Endometrium (tissue), 2 donors: Measurements from ENCODE around the gene POLR1C.
"Not testable (repeated sequence)": the region's sequence is repeated elsewhere in the genome, so short reads cannot be mapped to it uniquely, and the experiment has no call there.

Experiments used
- FAIRE-seq: peaks from 2 replicates; lab custom pipeline; 2012; peaks lifted over from hg19 to GRCh38; lab: Jason Lieb, UNC
- donor health status: control.
- donor health status: control.

The POLR1C gene, protein sequence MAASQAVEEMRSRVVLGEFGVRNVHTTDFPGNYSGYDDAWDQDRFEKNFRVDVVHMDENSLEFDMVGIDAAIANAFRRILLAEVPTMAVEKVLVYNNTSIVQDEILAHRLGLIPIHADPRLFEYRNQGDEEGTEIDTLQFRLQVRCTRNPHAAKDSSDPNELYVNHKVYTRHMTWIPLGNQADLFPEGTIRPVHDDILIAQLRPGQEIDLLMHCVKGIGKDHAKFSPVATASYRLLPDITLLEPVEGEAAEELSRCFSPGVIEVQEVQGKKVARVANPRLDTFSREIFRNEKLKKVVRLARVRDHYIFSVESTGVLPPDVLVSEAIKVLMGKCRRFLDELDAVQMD

DNA sequence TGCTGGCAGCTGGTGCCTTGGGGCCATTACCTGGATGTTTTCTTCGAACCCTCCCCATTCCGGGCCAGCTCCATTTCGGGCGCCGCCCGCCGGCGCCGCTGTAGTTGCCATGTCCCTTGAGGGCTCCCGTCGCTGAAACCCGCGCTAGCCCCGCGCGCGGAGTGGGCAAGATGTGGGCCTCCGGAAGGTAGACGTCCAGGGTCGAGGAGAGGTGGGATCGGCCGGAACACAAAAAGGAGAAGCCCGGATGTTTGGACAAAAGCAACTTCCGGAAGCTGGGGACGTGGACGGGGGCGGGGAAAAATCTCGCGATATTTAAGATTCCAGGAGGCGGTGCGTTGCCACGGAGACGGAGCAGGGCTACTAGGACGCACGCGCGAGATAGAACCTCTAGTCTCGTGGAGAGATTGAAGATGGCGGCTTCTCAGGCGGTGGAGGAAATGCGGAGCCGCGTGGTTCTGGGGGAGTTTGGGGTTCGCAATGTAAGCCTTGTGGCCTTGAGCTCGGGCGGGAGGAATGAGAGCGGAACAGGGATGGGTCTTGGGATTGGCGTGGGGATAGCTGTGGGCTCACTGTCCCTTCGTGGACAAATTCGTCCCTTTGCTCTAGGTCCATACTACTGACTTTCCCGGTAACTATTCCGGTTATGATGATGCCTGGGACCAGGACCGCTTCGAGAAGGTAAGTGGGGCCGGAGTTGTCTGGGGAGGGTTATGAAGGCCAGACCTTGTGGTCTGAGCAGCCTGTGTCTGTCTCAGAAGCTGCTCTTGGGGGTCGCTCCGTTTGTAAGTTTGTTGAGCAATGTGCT is at the start of gene POLR1C, which contains the start of gene YIPF3:
Gene POLR1C, plus strand, starts transcription at position 393 of the 808 bp plus-strand sequence. Its CDS starts 21 bp downstream, at position 414.
Gene YIPF3, minus strand, starts transcription at position 230 of the 808 bp plus-strand sequence. Its CDS starts 119 bp downstream, at position 111.
- FAIRE-seq = peak; percentile 87

GRCh38 chr6:43467265-43467664 is 49.6 kb upstream of the POLR1C start:
- not testable (repeated sequence) for FAIRE-seq

DNA sequence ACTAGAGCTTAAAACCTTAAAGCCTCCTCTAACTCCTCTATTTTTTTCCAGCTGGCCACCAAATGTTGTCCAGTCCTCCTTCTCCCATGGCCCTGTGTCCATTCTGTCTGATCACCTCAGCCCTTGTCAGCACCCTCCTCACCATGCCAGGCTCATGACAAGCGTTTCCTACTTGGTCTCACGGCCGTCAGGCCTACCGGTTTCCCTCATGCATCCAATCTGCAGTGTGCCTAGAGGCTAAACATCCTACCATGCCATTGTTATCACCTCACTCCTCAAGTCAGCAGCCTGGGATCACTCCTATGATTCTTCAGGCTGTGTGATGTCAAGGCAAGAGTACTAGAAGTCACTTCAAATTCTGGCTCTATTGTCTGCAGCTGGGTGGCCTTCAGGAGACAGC is 49.1 kb upstream of the POLR1C start:
- FAIRE-seq = no peak

DNA sequence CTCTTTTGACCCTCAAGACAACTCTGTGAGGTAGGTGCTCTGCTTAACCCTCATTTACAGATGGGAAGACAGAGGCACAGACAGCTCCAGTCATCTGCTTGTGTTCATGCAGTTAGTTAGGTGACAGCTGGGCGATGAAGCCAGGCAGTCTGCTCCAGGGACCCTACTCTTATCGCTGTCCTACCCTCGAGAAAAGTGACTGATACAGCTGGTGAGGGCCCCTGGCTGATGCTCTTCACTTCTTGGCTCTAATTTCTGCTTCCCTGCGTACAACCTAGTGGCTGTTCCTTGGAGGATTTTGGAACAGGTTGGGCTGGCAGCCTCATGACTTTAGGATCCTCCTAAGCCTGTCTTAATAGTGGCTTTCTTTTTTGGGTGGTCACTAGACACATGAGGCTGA is 48.6 kb upstream of the POLR1C start:
- no peak for FAIRE-seq

GRCh38 chr6:43468748-43469681 is 47.9 kb upstream of the POLR1C start:
- no peak for FAIRE-seq

GRCh38 chr6:43469947-43470346 is 46.9 kb upstream of the POLR1C start:
- FAIRE-seq = no peak

- FAIRE-seq = no peak
Observed at GRCh38 chr6:43471399-43471798, 45.5 kb upstream of the POLR1C start.

- FAIRE-seq = no peak
Observed at GRCh38 chr6:43472515-43472914, 44.4 kb upstream of the POLR1C start.

GRCh38 chr6:43475516-43475915 is 41.4 kb upstream of the POLR1C start:
- FAIRE-seq = no peak

DNA sequence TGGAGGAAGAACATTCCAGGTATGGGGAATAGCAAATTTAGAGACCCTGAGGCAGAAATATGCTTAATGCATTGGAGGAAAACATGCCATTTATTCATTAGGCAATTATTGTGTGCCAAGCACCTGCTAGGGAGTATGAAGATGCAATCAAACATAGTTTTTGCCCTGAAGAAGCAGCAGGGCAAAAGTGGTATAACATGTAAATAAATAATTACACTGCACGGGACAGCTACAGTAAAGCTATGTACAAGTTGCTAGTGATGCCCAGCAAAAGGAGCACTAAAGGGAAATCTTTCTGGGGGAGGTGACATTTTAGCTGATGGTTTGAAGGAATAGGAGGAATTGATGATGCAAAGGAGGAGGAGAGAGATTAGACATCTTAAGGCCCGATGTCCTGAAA is 40.1 kb upstream of the POLR1C start:
- no peak for FAIRE-seq

DNA sequence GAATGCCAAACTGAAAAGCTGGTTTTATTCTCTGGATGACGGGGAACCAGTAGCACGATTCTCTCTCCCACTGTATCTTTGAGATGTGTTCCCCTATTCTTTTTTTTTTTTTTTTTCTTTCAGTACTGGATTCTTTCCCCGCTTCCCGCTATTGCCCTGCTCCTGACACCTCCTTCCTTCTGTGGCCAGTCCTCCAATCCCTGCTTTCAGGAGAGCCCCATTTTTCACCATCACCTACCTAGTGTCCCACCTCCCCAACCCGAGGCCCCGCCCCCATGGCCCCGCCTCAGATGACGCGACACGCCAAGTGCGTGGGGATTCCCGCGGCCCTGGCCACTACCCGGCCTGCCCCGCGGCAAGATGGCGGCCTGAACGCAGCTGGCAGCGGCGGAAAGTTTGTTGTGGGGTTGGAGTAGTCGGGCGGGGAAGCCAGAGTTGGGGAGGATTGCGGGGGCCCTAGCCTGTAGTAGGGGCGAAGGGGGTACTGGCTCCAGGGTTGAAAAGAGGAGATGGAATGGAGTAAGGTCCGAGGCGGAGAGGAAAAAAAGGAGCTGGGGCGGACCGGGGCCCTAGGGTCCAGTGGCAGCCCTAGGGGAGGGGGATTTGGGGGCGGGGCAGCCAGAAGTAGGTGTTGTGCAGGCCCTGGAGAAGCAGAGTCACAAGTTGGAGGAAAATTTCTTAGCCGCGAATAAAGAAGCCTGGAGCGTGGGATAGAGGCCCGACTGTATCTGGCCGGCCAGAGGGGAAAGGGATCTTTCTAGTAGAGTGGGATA is 39.5 kb upstream of the POLR1C start, which contains the start of gene TJAP1:
Gene TJAP1, plus strand, starts transcription at position 336 of the 773 bp plus-strand sequence. CDS start 21,432 bp downstream, outside the sequence.
- no peak for FAIRE-seq

- FAIRE-seq = no peak
Observed at GRCh38 chr6:43478008-43478372, 38.9 kb upstream of the POLR1C start.

DNA sequence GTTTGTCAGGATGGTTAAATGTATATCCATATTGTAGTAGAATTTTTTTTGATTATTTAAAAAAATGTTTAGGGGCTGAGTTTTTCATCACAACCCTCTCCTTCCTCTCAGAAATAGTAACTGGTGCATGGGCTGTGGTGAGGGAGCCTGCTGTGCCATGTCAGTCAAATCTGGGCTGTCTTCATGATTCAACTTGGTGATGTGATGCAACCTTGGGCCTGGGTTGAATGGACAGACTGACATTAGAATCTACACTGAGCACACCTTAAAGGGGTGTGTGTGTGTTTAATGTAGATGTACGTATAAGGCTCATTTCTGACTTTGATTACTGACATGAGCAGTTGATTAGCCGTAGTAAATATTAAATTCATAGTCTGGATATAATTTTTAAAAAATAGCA is 35.8 kb upstream of the POLR1C start:
- no peak for FAIRE-seq

DNA sequence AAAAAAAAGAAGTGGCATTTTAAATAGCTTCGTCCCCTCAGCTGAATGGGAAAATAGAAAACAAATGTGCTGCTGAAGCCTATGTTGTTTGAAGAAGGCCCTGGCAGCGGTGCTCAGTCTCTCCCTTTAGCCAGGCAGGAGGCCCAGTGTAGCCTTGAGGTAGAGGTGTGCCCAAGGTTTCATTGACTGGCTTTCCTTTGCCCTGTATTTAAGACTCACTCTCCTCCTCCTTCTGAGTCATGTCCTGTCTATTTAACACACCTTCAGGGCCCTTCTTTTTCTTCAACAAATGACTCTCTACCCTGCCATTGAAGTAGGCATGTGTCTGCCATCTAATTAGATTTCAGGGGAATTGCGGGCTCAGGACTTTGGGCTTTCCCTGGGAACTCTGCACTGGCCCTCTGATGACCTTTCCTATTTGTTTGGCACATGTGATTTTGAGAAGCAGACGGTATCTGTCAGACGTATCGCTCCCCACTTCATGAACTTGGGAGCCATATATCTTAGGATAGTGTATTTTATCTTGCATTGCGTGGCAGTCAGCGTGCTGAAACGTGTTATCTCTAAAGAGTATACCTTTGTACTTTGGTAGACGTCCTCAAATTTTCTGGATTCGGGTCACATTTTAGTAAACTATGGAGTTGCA is 35.2 kb upstream of the POLR1C start:
- no peak for FAIRE-seq

DNA sequence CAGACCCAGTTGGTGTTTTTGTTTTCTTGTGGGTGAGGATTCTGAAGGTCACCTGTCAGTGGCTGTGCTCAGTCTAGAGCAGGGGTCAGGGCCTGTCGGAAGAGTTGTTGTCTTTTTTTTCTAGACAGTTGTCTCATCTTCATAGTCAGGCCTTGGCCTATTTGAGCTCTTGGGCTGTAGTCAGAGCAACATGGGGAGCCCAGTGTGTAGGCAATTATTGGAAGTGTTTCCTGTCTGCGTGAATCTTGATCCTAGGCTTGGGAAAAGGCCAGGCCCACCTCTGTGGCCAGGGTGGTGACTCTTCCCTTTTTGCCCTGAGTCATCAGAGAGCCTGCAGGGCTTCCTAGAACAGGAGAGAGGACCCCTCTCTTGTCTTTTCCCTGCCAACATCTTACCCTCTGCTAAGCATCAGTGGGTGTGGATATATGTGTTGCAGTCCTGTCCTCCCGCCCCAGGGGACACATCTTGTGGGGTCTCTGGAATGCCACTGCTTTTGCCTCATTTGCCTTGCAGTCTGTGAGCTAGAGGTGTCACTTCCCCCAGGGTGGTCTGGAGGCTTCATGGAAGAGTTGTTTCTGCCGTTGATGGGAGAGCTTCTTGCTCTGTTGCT is 28.1 kb upstream of the POLR1C start:
- no peak for FAIRE-seq

DNA sequence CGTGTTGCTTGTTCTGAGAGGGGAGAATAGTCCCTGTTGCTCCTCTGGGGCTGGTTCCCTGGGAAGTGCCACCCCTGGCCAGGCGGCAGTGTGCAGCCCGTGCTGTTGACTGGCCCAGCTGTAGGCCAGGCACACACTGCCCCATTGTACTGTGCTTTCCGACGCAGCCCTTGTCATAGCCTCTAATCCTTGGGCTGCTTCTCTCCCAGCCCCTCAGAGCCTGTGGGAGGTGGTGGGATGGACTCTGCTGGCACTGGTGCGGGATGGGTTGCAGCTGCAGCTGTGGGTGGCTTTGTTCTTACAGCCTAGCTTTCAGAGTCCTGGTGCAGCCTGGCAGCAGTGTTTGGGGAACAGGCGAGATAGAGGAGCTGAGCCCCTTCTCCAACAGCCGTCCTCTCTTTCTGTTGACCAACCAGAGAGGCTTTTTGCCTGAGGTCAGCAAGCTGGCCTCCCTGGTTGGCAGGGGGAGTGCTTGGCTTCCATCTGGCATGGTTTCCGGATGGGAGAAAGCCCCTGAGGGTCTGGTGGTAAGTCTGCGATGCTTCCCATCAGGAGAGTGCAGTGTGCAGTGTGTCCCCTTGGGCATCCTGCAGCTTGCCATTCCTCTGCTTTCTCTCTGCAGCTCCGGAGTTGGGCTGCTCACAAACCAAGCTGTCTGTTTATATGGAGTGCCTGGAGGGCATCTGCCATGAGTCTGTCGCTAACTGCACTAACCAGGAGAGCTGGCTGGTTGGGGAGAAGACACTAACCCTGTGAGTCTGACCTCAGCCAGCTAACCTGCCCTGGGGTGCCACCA is 27.4 kb upstream of the POLR1C start:
- no peak for FAIRE-seq

DNA sequence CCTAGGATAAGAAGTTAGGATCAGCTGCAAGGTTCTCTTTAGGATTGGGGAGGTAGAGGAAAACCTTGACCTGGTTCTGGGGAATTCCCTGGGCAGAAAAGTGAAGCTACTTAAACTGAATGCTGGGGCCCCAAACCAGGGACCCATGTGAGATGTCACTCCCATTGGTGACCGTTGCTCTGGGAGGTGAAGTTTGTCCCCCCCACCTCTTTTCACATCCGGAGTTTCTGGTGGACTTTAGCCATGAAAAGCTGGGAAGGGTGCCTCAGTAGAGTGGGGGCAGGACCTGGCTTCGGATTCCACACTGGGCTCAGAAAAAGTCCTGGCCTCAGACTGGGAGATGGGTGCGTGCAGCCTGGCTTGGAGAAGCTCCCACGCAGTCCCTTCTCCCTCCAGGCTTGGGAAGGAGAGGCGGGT is 26.4 kb upstream of the POLR1C start:
- no peak for FAIRE-seq

DNA sequence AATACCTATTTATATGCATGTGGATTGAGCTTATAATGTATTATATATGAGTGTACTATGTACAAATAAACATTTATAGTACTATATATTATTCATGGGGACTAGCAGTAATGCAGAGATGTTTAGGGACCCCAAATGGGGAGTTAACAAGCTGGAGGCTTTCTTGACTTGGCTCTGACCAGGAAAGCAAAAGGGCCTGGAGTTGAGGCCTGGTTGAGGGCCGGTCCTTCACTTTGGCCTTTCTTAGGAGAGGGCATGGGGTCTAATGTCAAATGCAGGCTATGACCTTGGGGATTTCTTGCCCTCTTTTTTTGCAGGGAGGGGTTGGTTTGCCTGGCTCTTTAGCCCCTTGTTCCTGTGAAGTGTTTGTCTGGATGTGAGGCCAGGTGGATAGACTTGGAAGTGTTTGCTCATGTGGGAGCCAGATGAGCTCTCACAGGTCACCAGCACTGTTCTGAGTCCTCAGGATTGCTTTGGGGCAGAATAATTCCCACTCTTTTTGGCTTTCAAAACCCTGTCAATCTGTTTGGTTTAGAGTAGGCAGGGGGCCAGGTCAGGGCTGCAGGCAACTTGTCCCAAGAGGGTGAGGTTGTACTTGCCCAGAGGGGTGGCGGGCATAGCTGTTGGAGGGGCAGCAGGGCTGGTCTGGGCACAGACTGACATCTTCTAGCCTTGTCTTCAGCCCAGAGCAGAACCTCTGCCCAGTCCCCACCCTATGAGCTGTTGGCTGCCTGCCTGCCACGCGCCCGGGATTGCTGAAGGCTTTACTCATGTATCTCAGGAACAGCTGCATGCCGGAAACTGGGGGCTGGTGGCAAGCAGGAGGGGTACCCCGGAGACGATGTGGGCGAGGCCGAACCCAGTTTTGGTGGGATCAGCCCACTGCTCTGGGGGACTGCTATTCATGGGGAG is 24.9 kb upstream of the POLR1C start:
- FAIRE-seq = no peak
